ENCODE measurements around the gene C19orf12.

DNA sequence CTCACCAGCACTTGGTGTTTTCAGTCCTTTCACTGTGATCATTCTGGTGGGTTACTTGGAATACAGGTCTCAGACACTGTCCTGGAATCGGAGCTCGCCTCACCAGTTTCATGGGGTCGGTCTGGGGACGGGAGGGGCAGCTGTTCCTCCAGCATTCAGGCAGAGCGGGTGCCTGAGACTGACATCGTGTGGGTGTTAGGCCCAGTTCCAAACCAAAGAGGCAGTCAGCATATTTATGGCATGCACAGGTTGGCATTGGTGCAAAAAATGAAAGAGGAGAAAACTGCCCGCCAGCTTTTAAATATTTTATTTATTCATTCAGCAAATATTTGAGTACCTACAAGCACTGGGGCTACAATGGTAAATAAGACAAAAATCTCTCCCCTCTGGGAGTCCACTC is 29.7 kb downstream of the C19orf12 start:
- TF ChIP-seq, protein P1, sequence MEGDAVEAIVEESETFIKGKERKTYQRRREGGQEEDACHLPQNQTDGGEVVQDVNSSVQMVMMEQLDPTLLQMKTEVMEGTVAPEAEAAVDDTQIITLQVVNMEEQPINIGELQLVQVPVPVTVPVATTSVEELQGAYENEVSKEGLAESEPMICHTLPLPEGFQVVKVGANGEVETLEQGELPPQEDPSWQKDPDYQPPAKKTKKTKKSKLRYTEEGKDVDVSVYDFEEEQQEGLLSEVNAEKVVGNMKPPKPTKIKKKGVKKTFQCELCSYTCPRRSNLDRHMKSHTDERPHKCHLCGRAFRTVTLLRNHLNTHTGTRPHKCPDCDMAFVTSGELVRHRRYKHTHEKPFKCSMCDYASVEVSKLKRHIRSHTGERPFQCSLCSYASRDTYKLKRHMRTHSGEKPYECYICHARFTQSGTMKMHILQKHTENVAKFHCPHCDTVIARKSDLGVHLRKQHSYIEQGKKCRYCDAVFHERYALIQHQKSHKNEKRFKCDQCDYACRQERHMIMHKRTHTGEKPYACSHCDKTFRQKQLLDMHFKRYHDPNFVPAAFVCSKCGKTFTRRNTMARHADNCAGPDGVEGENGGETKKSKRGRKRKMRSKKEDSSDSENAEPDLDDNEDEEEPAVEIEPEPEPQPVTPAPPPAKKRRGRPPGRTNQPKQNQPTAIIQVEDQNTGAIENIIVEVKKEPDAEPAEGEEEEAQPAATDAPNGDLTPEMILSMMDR (IDR thresholded peaks at IDR 0.05), result no peak
- TF ChIP-seq POLR2A (IDR thresholded peaks at IDR 0.05), result no peak
